ENCODE measurements around the gene VPS13C. TPM values are rescaled to one million over a fixed set of nuclear protein-coding genes. Genes with fewer than 3 reads are reported as not detected.
"Not testable (repeated sequence)": the region's sequence is repeated elsewhere in the genome, so short reads cannot be mapped to it uniquely, and the experiment has no call there.

The VPS13C gene
- polyA plus RNA-seq, 1 donor from 2014 or later, result 17.2 TPM

DNA sequence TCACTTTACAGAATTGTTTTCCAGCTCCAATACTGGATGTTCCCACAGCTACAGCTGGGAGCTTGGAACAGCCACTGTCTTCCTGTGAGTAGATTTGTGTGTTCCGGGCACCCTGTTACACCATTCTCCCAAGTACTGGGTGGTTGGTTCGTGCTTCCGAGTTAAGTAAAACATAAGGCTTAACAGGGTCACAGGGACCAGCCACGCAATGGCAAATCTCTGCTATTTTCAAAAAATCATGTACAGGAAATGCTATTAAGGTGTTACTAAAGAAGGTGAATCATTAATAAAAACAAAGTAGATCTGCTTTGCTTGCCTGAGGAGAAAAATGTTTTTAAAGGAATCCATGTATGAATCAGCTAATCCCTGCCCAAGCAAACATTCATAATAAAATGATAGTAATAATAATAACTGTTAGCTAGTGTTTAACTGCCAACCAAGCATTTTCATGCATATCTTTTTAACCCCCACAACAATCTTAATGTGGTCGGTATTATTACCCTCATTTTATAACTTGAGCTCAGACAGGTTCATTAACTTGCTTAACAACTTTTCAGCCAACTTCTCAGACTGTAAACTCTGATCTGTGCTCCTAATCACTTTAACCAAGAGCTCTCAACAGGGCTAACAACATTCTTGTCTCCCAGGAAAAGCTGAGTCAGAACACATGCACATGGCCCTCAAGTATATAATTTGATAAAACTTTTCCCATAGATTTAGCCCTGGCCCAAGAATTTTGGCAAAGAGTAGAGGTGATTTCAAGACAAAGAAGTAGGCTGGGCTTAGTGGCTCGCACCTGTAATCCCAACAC, 3.8 kb upstream of the VPS13C start:
- Mint-ChIP-seq H3K27me3 (peaks cover 17% of the 10 kb centered on the region), H3K9me3 (no peaks in the 10 kb centered on the region), H3K4me1 (peaks cover 17 to 38% (median 26%) of the 10 kb centered on the region in 3 donors), H3K36me3 (no peaks in the 10 kb centered on the region), H3K27ac (peak overlapping the region in 1 of 3 donors; percentile 37), H3K4me3 (peak overlapping the region in 1 of 4 donors; percentile 57)

DNA sequence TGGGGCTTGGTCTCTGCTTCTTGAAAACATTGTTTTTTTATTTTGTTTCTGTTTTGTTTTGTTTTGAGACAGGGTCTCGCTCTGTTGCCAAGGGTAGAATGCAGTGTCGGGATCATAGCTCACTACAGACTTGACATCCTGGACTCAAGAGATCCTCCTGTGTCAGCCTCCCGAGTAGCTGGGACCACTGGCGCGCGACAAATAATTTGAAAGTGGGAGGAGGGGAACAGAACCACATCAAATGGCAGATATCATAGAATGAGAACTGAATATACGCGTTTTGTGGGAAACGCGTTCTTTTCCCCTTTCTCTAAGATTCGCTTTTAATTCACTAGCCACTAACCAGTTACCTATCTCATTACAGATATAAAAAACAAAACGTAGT, 641 bp upstream of the VPS13C start:
- no peaks in the 10 kb centered on the region for H3K9me3 Mint-ChIP-seq

DNA sequence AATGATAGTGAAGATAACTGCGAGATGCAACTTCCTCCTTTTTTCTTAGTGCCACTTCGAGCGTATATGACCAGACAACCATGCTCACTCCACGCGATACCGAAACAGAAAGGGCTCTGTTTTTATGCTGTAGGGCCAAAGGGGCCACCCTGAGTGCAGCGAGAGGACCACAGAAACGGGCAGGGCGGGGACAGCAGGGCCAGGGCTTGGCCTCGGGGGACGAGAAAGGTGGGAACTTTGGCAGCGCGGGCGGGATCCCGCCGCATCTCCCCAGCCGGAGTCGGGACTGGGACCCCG, 483 bp downstream of the VPS13C start:
- peaks cover 15 to 29% (median 26%) of the 10 kb centered on the region in 3 donors for H3K4me1 Mint-ChIP-seq
- H3K4me3 Mint-ChIP-seq, result peak overlapping the region; percentile 90 to 99 (median 96)
- H3K27ac Mint-ChIP-seq, result peak overlapping the region; percentile 88 to 99 (median 96)
- H3K36me3 Mint-ChIP-seq, result peaks cover 2% of the 10 kb centered on the region
- no peaks in the 10 kb centered on the region for H3K27me3 Mint-ChIP-seq
- no peaks in the 10 kb centered on the region for H3K9me3 Mint-ChIP-seq

More for the DNA sequence above, 641 bp upstream of the VPS13C start:
- Mint-ChIP-seq H3K4me1 (peaks cover 10 to 22% (median 21%) of the 10 kb centered on the region in 3 donors), H3K27ac (peak overlapping the region; percentile 88 to 99 (median 96)), H3K4me3 (peak overlapping the region; percentile 94 to 99 (median 98)), H3K27me3 (no peaks in the 10 kb centered on the region), H3K36me3 (peaks cover 2% of the 10 kb centered on the region)

GRCh38 chr15:62059108-62059815, 985 bp downstream of the VPS13C start:
- H3K4me3 Mint-ChIP-seq, result peak overlapping the region; percentile 90 to 99 (median 96)
- H3K9me3 Mint-ChIP-seq, result no peaks in the 10 kb centered on the region
- no peaks in the 10 kb centered on the region for H3K27me3 Mint-ChIP-seq
- peak overlapping the region; percentile 88 to 99 (median 96) for H3K27ac Mint-ChIP-seq
- peaks cover 2% of the 10 kb centered on the region for H3K36me3 Mint-ChIP-seq
- H3K4me1 Mint-ChIP-seq, result peaks cover 18 to 34% (median 31%) of the 10 kb centered on the region in 3 donors

DNA sequence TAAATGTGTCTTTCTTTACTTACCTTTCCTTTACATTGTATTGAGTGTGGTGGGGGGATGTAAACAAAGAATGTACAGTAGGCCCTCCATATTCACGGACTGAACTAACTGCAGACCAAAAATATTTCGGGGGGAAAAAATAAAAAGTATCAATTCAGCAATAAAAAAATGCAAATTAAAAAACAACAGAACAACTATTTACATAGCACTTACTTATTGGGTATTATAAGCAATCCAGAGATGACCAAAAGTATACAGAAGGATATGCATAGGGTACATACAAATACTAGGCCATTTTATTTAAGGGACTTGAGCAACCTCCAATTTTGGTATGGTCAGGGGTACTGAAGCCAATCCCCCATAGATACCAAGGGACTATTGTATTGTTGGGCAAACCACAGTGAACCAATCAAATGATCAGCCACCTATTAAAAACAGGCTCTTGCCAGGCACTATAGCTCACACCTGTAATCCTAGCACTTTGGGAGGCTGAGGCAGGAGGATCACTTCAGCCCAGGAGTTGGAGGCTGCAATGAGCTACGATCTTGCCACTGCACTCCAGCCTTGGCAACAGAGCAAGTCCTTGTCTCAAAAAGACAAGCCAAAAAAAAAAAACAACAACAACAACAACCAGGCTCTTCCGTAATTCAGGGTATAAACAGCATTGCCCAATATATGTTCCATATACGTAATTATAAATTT, 1.8 kb downstream of the VPS13C start:
- Mint-ChIP-seq H3K36me3 (peaks cover 2% of the 10 kb centered on the region), H3K4me3 (peak overlapping the region in 3 of 4 donors; percentile 74 to 90 (median 84)), H3K4me1 (peaks cover 24 to 39% (median 39%) of the 10 kb centered on the region in 3 donors), H3K27ac (peak overlapping the region in 2 of 3 donors; percentile 71 to 88), H3K27me3 (no peaks in the 10 kb centered on the region), H3K9me3 (no peaks in the 10 kb centered on the region)

DNA sequence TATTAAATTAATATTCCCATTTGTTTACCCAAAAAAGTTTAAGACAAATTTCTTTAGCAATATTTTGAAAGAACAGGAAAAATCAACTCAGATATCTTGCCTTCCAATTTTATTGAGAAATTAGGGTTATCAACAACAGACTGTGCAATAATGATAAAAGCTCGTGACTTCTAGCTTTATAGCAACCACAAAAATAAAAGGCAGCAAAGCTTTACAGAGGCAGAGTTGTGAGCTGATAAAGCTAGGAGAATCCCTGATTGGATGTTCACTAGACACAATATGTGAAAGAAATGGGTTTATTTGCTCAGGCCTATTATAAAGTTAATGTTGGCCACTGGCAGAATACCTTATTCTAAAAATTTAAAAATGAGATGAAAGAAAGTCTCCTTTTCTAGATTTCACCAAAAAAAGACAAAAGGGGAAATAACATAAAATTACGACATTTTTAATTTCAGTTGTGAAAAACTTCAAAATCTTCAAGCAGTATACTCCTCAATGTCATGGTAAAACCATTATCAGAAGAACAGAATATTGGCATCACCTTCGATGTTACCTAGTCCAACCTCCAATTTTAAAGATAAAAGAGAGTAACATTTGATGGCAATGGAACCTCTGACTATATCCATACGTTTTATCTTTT, 2.8 kb downstream of the VPS13C start:
- H3K4me1 Mint-ChIP-seq, result peaks cover 29 to 47% (median 47%) of the 10 kb centered on the region in 3 donors
- no peaks in the 10 kb centered on the region for H3K9me3 Mint-ChIP-seq
- H3K27me3 Mint-ChIP-seq, result no peaks in the 10 kb centered on the region
- peaks cover 2% of the 10 kb centered on the region for H3K36me3 Mint-ChIP-seq
- peak overlapping the region in 1 of 3 donors; percentile 31 for H3K27ac Mint-ChIP-seq
- no peak overlapping the region for H3K4me3 Mint-ChIP-seq

DNA sequence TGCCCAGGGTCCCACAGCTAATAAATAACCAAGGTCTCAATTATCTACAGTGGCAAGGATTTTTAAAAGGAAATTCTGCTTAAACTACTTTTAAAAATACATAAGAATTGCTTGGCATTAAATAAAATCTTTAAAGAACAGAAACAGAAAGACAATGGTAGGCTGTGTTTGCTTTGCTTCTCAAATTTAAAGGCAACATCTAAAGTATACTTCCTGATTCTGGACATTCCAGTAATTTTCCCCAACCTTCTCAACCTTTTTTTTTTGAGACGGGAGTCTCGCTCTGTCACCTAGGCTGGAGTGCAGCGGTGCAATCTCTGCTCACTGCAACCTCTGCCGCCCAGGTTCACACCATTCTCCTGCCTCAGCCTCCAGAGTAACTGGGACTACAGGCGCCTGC, 5.3 kb downstream of the VPS13C start:
- Mint-ChIP-seq H3K27ac (peak overlapping the region in 1 of 3 donors; percentile 67), H3K27me3 (no peaks in the 10 kb centered on the region), H3K36me3 (peaks cover 2% of the 10 kb centered on the region), H3K9me3 (no peaks in the 10 kb centered on the region), H3K4me1 (peaks cover 35 to 45% (median 41%) of the 10 kb centered on the region in 3 donors), H3K4me3 (peak overlapping the region in 2 of 4 donors; percentile 30 to 44)

DNA sequence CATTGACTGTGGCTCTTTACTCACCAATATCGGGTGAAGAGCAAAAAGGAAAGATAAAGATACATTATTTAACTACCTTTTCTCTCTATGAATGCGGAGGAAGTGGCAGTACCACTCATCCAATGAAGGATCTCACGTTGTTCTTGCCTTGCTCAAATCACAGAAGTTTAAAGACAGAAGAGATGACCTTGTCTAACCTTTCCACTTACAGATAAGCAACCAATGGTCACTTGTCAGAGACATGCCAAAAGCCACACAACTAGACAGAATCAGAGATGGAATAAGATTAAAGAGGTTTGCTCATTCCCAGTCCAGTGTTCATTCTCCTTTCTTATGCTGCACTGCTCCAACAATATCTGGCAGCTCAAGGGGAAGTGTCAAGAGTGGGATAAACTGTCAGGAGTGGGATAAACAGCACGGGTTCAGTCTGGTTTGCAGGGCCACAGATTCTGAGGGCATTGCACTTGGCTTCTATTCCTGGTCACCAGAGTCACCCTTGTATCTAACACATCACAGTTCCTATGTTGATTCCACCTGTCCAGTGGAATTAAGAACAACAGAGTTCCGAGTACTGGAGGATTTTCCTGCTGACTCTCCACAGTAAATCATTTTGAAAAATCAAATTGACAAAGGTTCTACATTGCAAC, 6.7 kb downstream of the VPS13C start:
- H3K9me3 Mint-ChIP-seq, result peaks cover 0 to 2% (median 0%) of the 10 kb centered on the region in 3 donors
- H3K4me1 Mint-ChIP-seq, result peaks cover 38 to 44% (median 43%) of the 10 kb centered on the region in 3 donors
- H3K27me3 Mint-ChIP-seq, result no peaks in the 10 kb centered on the region
- peak overlapping the region in 2 of 4 donors; percentile 19 to 44 for H3K4me3 Mint-ChIP-seq
- H3K27ac Mint-ChIP-seq, result peak overlapping the region in 2 of 3 donors; percentile 2 to 16
- peaks cover 4% of the 10 kb centered on the region for H3K36me3 Mint-ChIP-seq

DNA sequence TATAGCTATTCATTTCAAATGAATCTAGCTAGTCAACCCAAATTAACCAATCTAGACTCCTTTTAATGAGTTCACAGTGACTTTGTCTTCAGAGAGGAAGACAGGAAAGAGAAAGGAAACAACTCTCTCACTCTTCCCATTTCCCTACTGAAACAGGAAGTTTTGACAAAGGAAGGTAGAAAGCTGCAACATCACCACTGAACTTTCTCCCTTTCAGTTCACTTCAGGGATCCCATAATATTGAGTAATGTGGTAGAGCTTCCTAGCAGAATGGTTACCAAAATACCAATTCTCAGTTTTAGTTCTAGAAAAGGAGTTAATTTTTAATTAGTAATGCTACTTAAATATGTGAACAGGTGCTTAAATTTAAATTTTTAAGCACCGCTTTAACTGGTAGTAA, 7.5 kb downstream of the VPS13C start:
- Mint-ChIP-seq H3K27ac (peak overlapping the region in 2 of 3 donors; percentile 2 to 16), H3K9me3 (peaks cover 0 to 2% (median 0%) of the 10 kb centered on the region in 3 donors), H3K4me3 (peak overlapping the region in 2 of 4 donors; percentile 8 to 9), H3K27me3 (no peaks in the 10 kb centered on the region), H3K4me1 (peaks cover 34 to 41% (median 38%) of the 10 kb centered on the region in 3 donors), H3K36me3 (peaks cover 4% of the 10 kb centered on the region)

DNA sequence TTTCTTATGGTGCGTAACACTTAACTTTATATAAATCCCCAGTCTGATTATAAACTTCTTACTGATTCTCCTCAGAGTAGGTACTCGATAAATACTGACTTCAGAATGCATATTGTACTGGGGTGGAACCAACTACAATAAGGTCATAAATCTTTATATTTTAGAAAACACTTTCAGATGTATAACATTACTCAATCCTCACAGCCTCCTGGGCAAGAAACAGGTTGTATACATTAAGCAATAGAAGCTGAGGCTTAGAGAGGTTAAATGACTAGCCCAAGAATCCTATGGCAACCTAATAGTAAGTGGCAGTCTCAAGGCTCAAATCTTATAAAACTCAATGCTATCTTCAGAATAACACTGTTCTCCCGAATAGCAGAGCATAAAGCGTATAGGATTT, 9.1 kb downstream of the VPS13C start:
- H3K4me3 Mint-ChIP-seq, result no peak overlapping the region
- H3K36me3 Mint-ChIP-seq, result peaks cover 2% of the 10 kb centered on the region
- peaks cover 38 to 51% (median 47%) of the 10 kb centered on the region in 3 donors for H3K4me1 Mint-ChIP-seq
- no peaks in the 10 kb centered on the region for H3K27me3 Mint-ChIP-seq
- peaks cover 0 to 2% (median 0%) of the 10 kb centered on the region in 3 donors for H3K9me3 Mint-ChIP-seq
- H3K27ac Mint-ChIP-seq, result no peak overlapping the region

DNA sequence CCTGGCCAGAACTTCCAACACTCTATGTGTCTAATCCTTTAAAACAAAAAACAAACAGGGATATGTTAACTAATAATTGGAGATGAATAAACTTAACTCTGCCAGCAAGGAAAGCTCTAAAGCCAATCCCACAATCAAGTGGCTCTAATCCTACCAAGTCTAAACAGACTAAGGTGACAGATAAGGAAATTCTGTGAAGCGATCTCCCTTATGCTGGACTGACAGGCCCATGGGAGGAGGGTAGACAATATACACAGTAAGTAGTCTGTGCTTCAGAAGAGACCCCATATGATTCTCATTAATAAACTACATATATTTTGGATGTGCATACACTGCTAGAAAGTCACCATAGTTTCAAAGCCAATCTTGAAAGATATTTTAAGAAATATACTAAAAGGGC, 10.1 kb downstream of the VPS13C start:
- Mint-ChIP-seq H3K27ac (peak overlapping the region in 1 of 3 donors; percentile 13), H3K36me3 (peaks cover 2% of the 10 kb centered on the region), H3K4me1 (peaks cover 40 to 58% (median 51%) of the 10 kb centered on the region in 3 donors), H3K4me3 (peak overlapping the region in 1 of 4 donors; percentile 66), H3K9me3 (peaks cover 0 to 2% (median 0%) of the 10 kb centered on the region in 3 donors), H3K27me3 (no peaks in the 10 kb centered on the region)

- not testable (repeated sequence) for H3K9me3 Mint-ChIP-seq, H3K27me3 Mint-ChIP-seq, H3K36me3 Mint-ChIP-seq, H3K4me3 Mint-ChIP-seq, H3K27ac Mint-ChIP-seq
- peaks cover 31 to 48% (median 38%) of the 10 kb centered on the region in 3 donors for H3K4me1 Mint-ChIP-seq
Observed at GRCh38 chr15:62048254-62048653, 12.0 kb downstream of the VPS13C start.

GRCh38 chr15:62047282-62047827, 12.9 kb downstream of the VPS13C start:
- peaks cover 0 to 2% (median 0%) of the 10 kb centered on the region in 3 donors for H3K9me3 Mint-ChIP-seq
- H3K27me3 Mint-ChIP-seq, result no peaks in the 10 kb centered on the region
- H3K4me3 Mint-ChIP-seq, result peak overlapping the region in 3 of 4 donors; percentile 60 to 62 (median 60)
- peaks cover 2% of the 10 kb centered on the region for H3K36me3 Mint-ChIP-seq
- peaks cover 29 to 42% (median 33%) of the 10 kb centered on the region in 3 donors for H3K4me1 Mint-ChIP-seq
- H3K27ac Mint-ChIP-seq, result peak overlapping the region in 2 of 3 donors; percentile 33 to 65

All from IgD-negative memory B cell (primary cell).